Calu3 (cell line): ENCODE measurements around the gene DEK. TPM values are rescaled to one million over a fixed set of nuclear protein-coding genes. Genes with fewer than 3 reads are reported as not detected.
A peak's percentile ranks its signal among the peaks of the same experiment; 100 is the strongest.

Source experiments
- BruUV-seq: library from RNA; stranded (reverse); fragments of 400-500 nt; replicated peaks from 2 replicates; lab custom pipeline; 2021; lab: Mats Ljungman, UMichigan
- CTCF ChIA-PET: fragments of 300-600 bp; sonication (Branson Sonifier 250); formaldehyde crosslinking; loops from one replicate; lab custom pipeline; 2022; ENCODE audit warnings: antibody characterized with exemption; lab: Charles Lee
- DNase-seq: peaks from one replicate; pipeline ENCODE4 v3.0.0; 2022
- H3K27ac Mint-ChIP-seq: one replicate; pipeline ENCODE4 v1.8.0; 2022; ENCODE audit warnings: mixed read lengths; ENCODE audit not compliant: unreplicated experiment
- H3K27me3 Mint-ChIP-seq: one replicate; pipeline ENCODE4 v1.8.0; 2022; ENCODE audit warnings: mixed read lengths; ENCODE audit not compliant: unreplicated experiment
- H3K36me3 Mint-ChIP-seq: one replicate; pipeline ENCODE4 v1.8.0; 2022; ENCODE audit warnings: mild to moderate bottlenecking, moderate library complexity, mixed read lengths; ENCODE audit not compliant: insufficient read depth, unreplicated experiment
- H3K4me1 Mint-ChIP-seq: one replicate; pipeline ENCODE4 v1.8.0; 2022; ENCODE audit warnings: mild to moderate bottlenecking, low read depth, mixed read lengths; ENCODE audit not compliant: unreplicated experiment
- H3K4me3 Mint-ChIP-seq: one replicate; pipeline ENCODE4 v1.8.0; 2022; ENCODE audit warnings: mild to moderate bottlenecking, low read depth, moderate library complexity, mixed read lengths; ENCODE audit not compliant: unreplicated experiment
- H3K9me3 Mint-ChIP-seq: one replicate; pipeline ENCODE4 v1.8.0; 2022; ENCODE audit warnings: low read depth, mixed read lengths; ENCODE audit not compliant: unreplicated experiment
- CTCF ChIP-seq: fragments of 200-600 bp; IDR thresholded peaks from one replicate; pipeline ENCODE4 v1.8.0; 2022; ENCODE audit warnings: antibody characterized with exemption; ENCODE audit not compliant: unreplicated experiment
- intact Hi-C: fragments of 100-400 bp; cut with micrococcal nuclease; formaldehyde crosslinking; loops from one replicate; pipeline ENCODE4 v1.10.0; 2022; ENCODE audit not compliant: unreplicated experiment
- total RNA-seq: library from RNA; stranded (reverse); gene quantifications from 2 replicates; pipeline ENCODE4 v1.2.3, GENCODE V29; 2022

Gene DEK
- total RNA-seq, 1 experiment from 2014 or later = 108 TPM

GRCh38 chr6:18242062-18242851, 22.1 kb downstream of the DEK start:
- intact Hi-C loops = no loop called here
- H3K27ac Mint-ChIP-seq = peak overlapping the region; percentile 58
- peaks cover 22% of the 10 kb centered on the region for H3K36me3 Mint-ChIP-seq
- H3K9me3 Mint-ChIP-seq = no peaks in the 10 kb centered on the region
- CTCF ChIA-PET = no interaction called here
- H3K27me3 Mint-ChIP-seq = no peaks in the 10 kb centered on the region
- BruUV-seq = no TSS peak
- no peaks in the 10 kb centered on the region for H3K4me1 Mint-ChIP-seq
- no peak for DNase-seq
- TF ChIP-seq CTCF = no peak
- no peak overlapping the region for H3K4me3 Mint-ChIP-seq

GRCh38 chr6:18241208-18242038, 22.9 kb downstream of the DEK start:
- CTCF ChIA-PET = no interaction called here
- H3K4me3 Mint-ChIP-seq = no peak overlapping the region
- peak overlapping the region; percentile 58 for H3K27ac Mint-ChIP-seq
- peaks cover 22% of the 10 kb centered on the region for H3K36me3 Mint-ChIP-seq
- no peak for DNase-seq
- BruUV-seq = no TSS peak
- TF ChIP-seq CTCF = no peak
- H3K27me3 Mint-ChIP-seq = no peaks in the 10 kb centered on the region
- no peaks in the 10 kb centered on the region for H3K4me1 Mint-ChIP-seq
- H3K9me3 Mint-ChIP-seq = no peaks in the 10 kb centered on the region
- intact Hi-C loops = no loop called here

GRCh38 chr6:18240230-18240629, 24.1 kb downstream of the DEK start:
- CTCF ChIA-PET = no interaction called here
- intact Hi-C loops = no loop called here
- no TSS peak for BruUV-seq
- TF ChIP-seq CTCF = no peak
- H3K36me3 Mint-ChIP-seq = peaks cover 21% of the 10 kb centered on the region
- no peak overlapping the region for H3K4me3 Mint-ChIP-seq
- DNase-seq = no peak
- no peaks in the 10 kb centered on the region for H3K27me3 Mint-ChIP-seq
- no peaks in the 10 kb centered on the region for H3K9me3 Mint-ChIP-seq
- no peak overlapping the region for H3K27ac Mint-ChIP-seq
- no peaks in the 10 kb centered on the region for H3K4me1 Mint-ChIP-seq

GRCh38 chr6:18237167-18237566, 27.2 kb downstream of the DEK start:
- no peak for TF ChIP-seq CTCF
- Mint-ChIP-seq H3K4me3 (no peak overlapping the region), H3K27ac (no peak overlapping the region), H3K4me1 (no peaks in the 10 kb centered on the region), H3K9me3 (peaks cover 5% of the 10 kb centered on the region), H3K27me3 (no peaks in the 10 kb centered on the region), H3K36me3 (peaks cover 22% of the 10 kb centered on the region)
- intact Hi-C loops = no loop called here
- no TSS peak for BruUV-seq
- no peak for DNase-seq
- CTCF ChIA-PET = no interaction called here
